T-helper 1 cell (primary cell): ENCODE measurements around the gene SH3D19.
"Not testable (repeated sequence)": the region's sequence is repeated elsewhere in the genome, so short reads cannot be mapped to it uniquely, and the experiment has no call there.

Source experiments
- DNase-seq, 5 donors: peaks; one replicate each; pipeline ENCODE4 v3.0.0-alpha.2; 2012 to 2020

SH3D19 gene

GRCh38 chr4:151144329-151145072, 180.9 kb downstream of the SH3D19 start:
- DNase-seq: no peak

- DNase-seq: no peak
Measured at GRCh38 chr4:151143811-151144210, 181.6 kb downstream of the SH3D19 start.

- no peak for DNase-seq
Measured at GRCh38 chr4:151143162-151143561, 182.2 kb downstream of the SH3D19 start.

GRCh38 chr4:151142758-151143157, 182.6 kb downstream of the SH3D19 start:
- DNase-seq: no peak

- DNase-seq: no peak
Measured at GRCh38 chr4:151139814-151140213, 185.6 kb downstream of the SH3D19 start.

- not testable (repeated sequence) for DNase-seq
Measured at GRCh38 chr4:151136048-151136447, 189.4 kb downstream of the SH3D19 start.

- DNase-seq: no peak
Measured at GRCh38 chr4:151133311-151133710, 192.1 kb downstream of the SH3D19 start.

GRCh38 chr4:151129796-151130195, 195.6 kb downstream of the SH3D19 start:
- no peak for DNase-seq

- peak in 4 of 5 donors; percentile 9 to 55 (median 34) for DNase-seq
Measured at GRCh38 chr4:151117371-151117962, 207.9 kb downstream of the SH3D19 start.

GRCh38 chr4:151114986-151115385, 210.4 kb downstream of the SH3D19 start:
- no peak for DNase-seq

- no peak for DNase-seq
Measured at GRCh38 chr4:151114338-151114737, 211.1 kb downstream of the SH3D19 start.

GRCh38 chr4:151110236-151110635, 215.2 kb downstream of the SH3D19 start:
- DNase-seq: no peak

- no peak for DNase-seq
Measured at GRCh38 chr4:151107063-151107462, 218.3 kb downstream of the SH3D19 start.

- no peak for DNase-seq
Measured at GRCh38 chr4:151105454-151106032, 219.9 kb downstream of the SH3D19 start.

- no peak for DNase-seq
Measured at GRCh38 chr4:151104621-151105020, 220.8 kb downstream of the SH3D19 start.

- no peak for DNase-seq
Measured at GRCh38 chr4:151103758-151104157, 221.6 kb downstream of the SH3D19 start.

GRCh38 chr4:151100531-151100930, 224.9 kb downstream of the SH3D19 start:
- DNase-seq: no peak

- no peak for DNase-seq
Measured at GRCh38 chr4:151099976-151100417, 225.4 kb downstream of the SH3D19 start.

GRCh38 chr4:151099229-151099975, 226.0 kb downstream of the SH3D19 start, which contains the start of gene RPS3A:
Gene RPS3A, plus strand, starts transcription at chr4:151099628. Its CDS starts 25 bp downstream, at chr4:151099653.
- DNase-seq: peak; percentile 91 to 99 (median 95)

- DNase-seq: no peak
Measured at GRCh38 chr4:151098979-151099228, 226.5 kb downstream of the SH3D19 start.

- no peak for DNase-seq
Measured at GRCh38 chr4:151097759-151098158, 227.6 kb downstream of the SH3D19 start.

GRCh38 chr4:151095142-151095541, 230.3 kb downstream of the SH3D19 start:
- no peak for DNase-seq

GRCh38 chr4:151094290-151094751, 231.1 kb downstream of the SH3D19 start:
- DNase-seq: no peak
